H1 (cell line): ENCODE measurements around the gene OR52W1. TPM values are rescaled to one million over a fixed set of nuclear protein-coding genes. Genes with fewer than 3 reads are reported as not detected.

ENCODE experiments used
- CTCF ChIA-PET: fragments of 300-600 bp; sonication (Branson Sonifier 250); formaldehyde crosslinking; loops from one replicate; lab custom pipeline; 2021; ENCODE audit not compliant: partially characterized antibody; lab: Charles Lee
- POLR2A ChIA-PET: fragments of 300-600 bp; sonication (Branson Sonifier 250); formaldehyde crosslinking; loops from one replicate; lab custom pipeline; 2021; ENCODE audit warnings: inconsistent platforms; ENCODE audit not compliant: partially characterized antibody; lab: Charles Lee
- DNase-seq, 2 experiments: peaks; one replicate each; pipeline versions ENCODE4 v3.0.0 to v3.0.0-alpha.2; 2010 to 2022; ENCODE audit warnings: low spot score in 2 of 2, low read depth in 1 of 2, mixed read lengths in 1 of 2
- FAIRE-seq: peaks from 2 replicates; lab custom pipeline; 2011; peaks lifted over from hg19 to GRCh38; lab: Jason Lieb, UNC
- H2AFZ ChIP-seq: 2 replicates; pipeline ENCODE4 v1.8.1; 2012; ENCODE audit warnings: low read length, inconsistent platforms
- H2AK5ac ChIP-seq: 2 replicates; pipeline ENCODE4 v1.6.1; 2013; ENCODE audit warnings: low read depth, low read length
- H2BK120ac ChIP-seq: replicated peaks from 2 replicates; pipeline ENCODE3; 2013; ENCODE audit warnings: low read depth, low read length, inconsistent platforms
- H2BK12ac ChIP-seq: 2 replicates; pipeline ENCODE4 v1.6.1; 2013; ENCODE audit warnings: low read depth, low read length
- H2BK15ac ChIP-seq: 2 replicates; pipeline ENCODE4 v1.6.1; 2013; ENCODE audit warnings: low read length
- H2BK20ac ChIP-seq: 2 replicates; pipeline ENCODE4 v1.6.1; 2013; ENCODE audit warnings: low read length
- H2BK5ac ChIP-seq: 2 replicates; pipeline ENCODE4 v1.6.1; 2013; ENCODE audit warnings: low read depth, low read length
- H3K14ac ChIP-seq: 2 replicates; pipeline ENCODE4 v1.6.1; 2013; ENCODE audit warnings: inconsistent platforms; ENCODE audit not compliant: insufficient read length
- H3K18ac ChIP-seq: 2 replicates; pipeline ENCODE4 v1.6.1; 2013; ENCODE audit warnings: low read length; ENCODE audit errors: extremely low read depth
- H3K23ac ChIP-seq: 2 replicates; pipeline ENCODE4 v1.6.1; 2013; ENCODE audit warnings: inconsistent platforms; ENCODE audit not compliant: insufficient read length
- H3K23me2 ChIP-seq: 2 replicates; pipeline ENCODE4 v1.6.1; 2013; ENCODE audit warnings: low read depth, low read length
- H3K27ac ChIP-seq: 2 replicates; pipeline ENCODE4 v1.6.1; 2011; ENCODE audit warnings: low read depth, low read length, inconsistent platforms
- H3K27me3 ChIP-seq, 4 experiments: replicated peaks in 1 of 4; 1 replicate in 1 of 4; 2 replicates in 3 of 4; pipeline versions ENCODE4 v1.6.1 to v1.8.1; 2011 to 2013; ENCODE audit warnings: low read length in 3 of 4, mild to moderate bottlenecking in 3 of 4, inconsistent platforms in 2 of 4, mixed read lengths in 2 of 4, moderate library complexity in 1 of 4; ENCODE audit not compliant: control insufficient read depth in 3 of 4, insufficient read depth in 3 of 4; ENCODE audit errors: extremely low read depth in 1 of 4
- H3K36me3 ChIP-seq, 4 experiments: 2 replicates each; pipeline versions ENCODE4 v1.6.1 to v1.8.1; 2011 to 2013; ENCODE audit warnings: mild to moderate bottlenecking in 4 of 4, low read length in 3 of 4, moderate library complexity in 2 of 4, control low read depth in 1 of 4, inconsistent platforms in 1 of 4; ENCODE audit not compliant: insufficient read depth in 4 of 4, control insufficient read depth in 2 of 4
- H3K4ac ChIP-seq: replicated peaks from 2 replicates; pipeline ENCODE3; 2013; ENCODE audit warnings: low read length, low read depth, mixed read lengths, inconsistent platforms; ENCODE audit not compliant: insufficient read length
- H3K4me1 ChIP-seq, 4 experiments: replicated peaks in 1 of 4; 1 replicate in 1 of 4; 2 replicates in 3 of 4; pipeline versions ENCODE4 v1.6.1 to v1.8.1; 2011 to 2013; ENCODE audit warnings: low read length in 3 of 4, inconsistent platforms in 2 of 4, mixed read lengths in 1 of 4; ENCODE audit not compliant: insufficient read depth in 4 of 4, control insufficient read depth in 3 of 4
- H3K4me2 ChIP-seq, 2 experiments: 2 replicates each; pipeline versions ENCODE4 v1.6.1 to v1.8.1; 2011 to 2013; ENCODE audit warnings: low read depth in 2 of 2, low read length in 2 of 2, control low read depth in 1 of 2, inconsistent platforms in 1 of 2, mild to moderate bottlenecking in 1 of 2; ENCODE audit not compliant: insufficient read depth in 1 of 2
- H3K4me3 ChIP-seq, 4 experiments: fragments of 200-600, 300-600 bp in 1 of 4; sonication (generic), shearing (Covaris generic), sonication (Bioruptor Twin) in 1 of 4; 2 replicates each; pipeline versions ENCODE4 v1.5.1 to v1.8.1; 2011 to 2016; ENCODE audit warnings: low read length in 4 of 4, low read depth in 3 of 4, control low read depth in 2 of 4, inconsistent platforms in 2 of 4, mild to moderate bottlenecking in 2 of 4, mixed read lengths in 1 of 4, moderate library complexity in 1 of 4; ENCODE audit not compliant: insufficient read depth in 2 of 4; ENCODE audit errors: extremely low read depth in 1 of 4
- H3K56ac ChIP-seq: replicated peaks from 2 replicates; pipeline ENCODE3; 2013; ENCODE audit warnings: low read depth, mild to moderate bottlenecking, mixed read lengths, low read length, inconsistent platforms; ENCODE audit not compliant: insufficient read length
- H3K79me1 ChIP-seq: 2 replicates; pipeline ENCODE4 v1.6.1; 2013; ENCODE audit warnings: low read depth, low read length, control low read depth
- H3K79me2 ChIP-seq, 2 experiments: 2 replicates each; pipeline versions ENCODE4 v1.6.1 to v1.8.1; 2012 to 2013; ENCODE audit warnings: low read length in 2 of 2, mild to moderate bottlenecking in 2 of 2, inconsistent platforms in 1 of 2; ENCODE audit not compliant: insufficient read depth in 2 of 2, control insufficient read depth in 1 of 2
- H3K9ac ChIP-seq, 4 experiments: replicated peaks in 1 of 4; 1 replicate in 1 of 4; 2 replicates in 3 of 4; pipeline versions ENCODE4 v1.6.1 to v1.8.1; 2011 to 2013; ENCODE audit warnings: low read depth in 3 of 4, low read length in 3 of 4, control low read depth in 2 of 4, mild to moderate bottlenecking in 2 of 4, moderate library complexity in 2 of 4, inconsistent platforms in 1 of 4; ENCODE audit errors: extremely low read depth in 1 of 4
- H3K9me3 ChIP-seq, 2 experiments: 2 replicates each; pipeline versions ENCODE4 v1.6.1 to v1.8.1; 2012 to 2013; ENCODE audit warnings: mild to moderate bottlenecking in 2 of 2, moderate library complexity in 2 of 2, control low read depth in 1 of 2, inconsistent platforms in 1 of 2, low read depth in 1 of 2, low read length in 1 of 2, mixed read lengths in 1 of 2; ENCODE audit not compliant: insufficient read depth in 2 of 2
- H4K20me1 ChIP-seq, 2 experiments: replicated peaks in 1 of 2; 2 replicates each; pipeline versions ENCODE3 to v1.8.1; 2011 to 2013; ENCODE audit warnings: inconsistent platforms in 2 of 2, low read length in 2 of 2, mild to moderate bottlenecking in 1 of 2; ENCODE audit not compliant: insufficient read depth in 2 of 2, control insufficient read depth in 1 of 2
- H4K5ac ChIP-seq: 2 replicates; pipeline ENCODE4 v1.6.1; 2013; ENCODE audit warnings: low read length, low read depth, mixed read lengths, inconsistent platforms; ENCODE audit not compliant: insufficient read length
- H4K8ac ChIP-seq: 2 replicates; pipeline ENCODE4 v1.8.0; 2013; ENCODE audit warnings: mild to moderate bottlenecking, moderate library complexity, low read length, inconsistent platforms; ENCODE audit not compliant: insufficient read depth; ENCODE audit errors: extremely low read depth
- H4K91ac ChIP-seq: replicated peaks from 2 replicates; pipeline ENCODE3; 2013; ENCODE audit warnings: low read length, mixed read lengths, inconsistent platforms; ENCODE audit not compliant: insufficient read length
- BRCA1 ChIP-seq: IDR thresholded peaks from 2 replicates; pipeline ENCODE4 v1.6.1; 2012; ENCODE audit warnings: low read depth, low read length, improper control_type of control experiment
- CTBP2 ChIP-seq: IDR thresholded peaks from 2 replicates; pipeline ENCODE4 v1.7.0; 2011; ENCODE audit warnings: borderline replicate concordance, mild to moderate bottlenecking, moderate library complexity, mixed read lengths, low read length; ENCODE audit not compliant: insufficient read depth, insufficient read length
- WGBS, 2 experiments: shearing (Covaris generic) in 1 of 2; methylation state at CpG; one replicate each; pipeline versions ENCODE4 v1.1.6 to v1.1.7; 2013 to 2015; ENCODE audit warnings: low lambda C conversion rate in 2 of 2, mixed read lengths in 2 of 2, inconsistent platforms in 1 of 2, low coverage in 1 of 2, missing lambda C conversion rate in 1 of 2; ENCODE audit not compliant: insufficient replicate concordance in 2 of 2, insufficient coverage in 1 of 2, insufficient read length in 1 of 2; ENCODE audit errors: extremely low coverage in 1 of 2, missing lambda C conversion rate in 1 of 2; 5-methylcytosine and 5-hydroxymethylcytosine counted together
- polyA plus RNA-seq, 7 experiments: library from polyadenylated mRNA; depleted of rRNA in 3 of 7; stranded (reverse) in 5 of 7; unstranded in 2 of 7; fragments of >200 nt in 5 of 7; fragments of 200-250 nt in 2 of 7; gene quantifications; 1 replicate in 5 of 7; 2 replicates in 1 of 7; 4 replicates in 1 of 7; pipeline versions ENCODE4 v1.2.1 to v1.2.3, GENCODE V29; 2011 to 2013; ENCODE audit warnings: missing spikeins in 2 of 7, mixed read lengths in 2 of 7
- total RNA-seq: library from RNA; stranded (reverse); fragmentation: NEBNext Ultra II Directional; extraction: Animal tissue kit (Norgen Biotek cat#: 25700); gene quantifications from 2 replicates; pipeline ENCODE4 v1.2.1, GENCODE V29; 2021

Gene OR52W1
- total and polyA plus RNA-seq, 2 of the 8 experiments (the other 6 are each of a cell fraction or from before 2014, with no cell fraction given): not detected

- no peak overlapping the region for H2BK15ac ChIP-seq
- no peaks in the 10 kb centered on the region; a peak in 2 of 8 replicates for H3K36me3 ChIP-seq
- H2AK5ac ChIP-seq: no peak overlapping the region
- ChIA-PET POLR2A (no interaction called here), CTCF (interaction anchor here (0.7 to 1.9 kb wide), 12 partner anchors 8 to 271 kb away, joined by 3 to 14 read pairs (median 3); no protein-coding TSS in a partner anchor)
- no peak overlapping the region for H3K27ac ChIP-seq
- TF ChIP-seq BRCA1: no peak
- no peak for TF ChIP-seq CTBP2
- H3K9ac ChIP-seq: no peak overlapping the region
- no peak overlapping the region for H3K23ac ChIP-seq
- H3K79me2 ChIP-seq: peaks cover 3 to 66% of the 10 kb centered on the region in 2 experiments; a peak in 3 of 4 replicates
- no peak overlapping the region for H4K5ac ChIP-seq
- H2BK120ac ChIP-seq: no peak overlapping the region
- peak overlapping the region; percentile 7 for H3K56ac ChIP-seq
- no peaks in the 10 kb centered on the region for H3K9me3 ChIP-seq
- no peak for DNase-seq
- H2AFZ ChIP-seq: no peak overlapping the region
- peaks cover 2 to 10% of the 10 kb centered on the region in 2 experiments for H4K20me1 ChIP-seq
- no peak overlapping the region for H2BK12ac ChIP-seq
- H3K4me1 ChIP-seq: peaks cover 0 to under 1% (median 0%) of the 10 kb centered on the region in 4 experiments; a peak in 2 of 7 replicates
- no peak for FAIRE-seq
- H3K23me2 ChIP-seq: no peaks in the 10 kb centered on the region
- H3K4me2 ChIP-seq: no peak overlapping the region
- no peak overlapping the region for H4K91ac ChIP-seq
- no peak overlapping the region for H4K8ac ChIP-seq
- H2BK5ac ChIP-seq: no peak overlapping the region
- no peak overlapping the region for H3K4ac ChIP-seq
- peaks cover 5% of the 10 kb centered on the region; the same call in 1 of the 2 replicates for H3K79me1 ChIP-seq
- no peak overlapping the region for H3K18ac ChIP-seq
- no peak overlapping the region for H3K14ac ChIP-seq
- H2BK20ac ChIP-seq: no peak overlapping the region
- no peaks in the 10 kb centered on the region for H3K27me3 ChIP-seq
- 85% methylated on average over 3 of the region's 3 CpGs; no CpG with 5 or more reads in 1 of the 2 experiments for WGBS, 2 experiments
- no peak overlapping the region for H3K4me3 ChIP-seq
Measured at GRCh38 chr11:6228520-6228919, 29.5 kb downstream of the OR52W1 start.
